Vagina (tissue), 2 donors: ENCODE results near the gene CLUH. TPM values are rescaled to one million over a fixed set of nuclear protein-coding genes. Genes with fewer than 3 reads are reported as not detected.

Experiments used
- DNase-seq, 2 donors: peaks; one replicate each; pipeline ENCODE4 v3.0.0-alpha.2; 2017; ENCODE audit errors: extremely low spot score in 2 of 2
- H3K27ac ChIP-seq: fragments of 200-600 bp; sonication (generic); one replicate; pipeline ENCODE4 v1.5.1; 2019
- H3K27me3 ChIP-seq: fragments of 200-600 bp; sonication (generic); one replicate; pipeline ENCODE4 v1.5.1; 2019
- H3K36me3 ChIP-seq, 2 donors: fragments of 200-600 bp; sonication (generic); one replicate each; pipeline ENCODE4 v1.5.1; 2017 to 2019
- H3K4me1 ChIP-seq: fragments of 200-600 bp; sonication (generic); one replicate; pipeline ENCODE4 v1.5.1; 2019
- H3K4me3 ChIP-seq, 2 donors: fragments of 200-600 bp; sonication (generic); 1 replicate in 1 of 2; 2 replicates in 1 of 2; pipeline ENCODE4 v1.5.1; 2016 to 2019
- H3K9me3 ChIP-seq: fragments of 200-600 bp; sonication (generic); one replicate; pipeline ENCODE4 v1.5.1; 2019
- CTCF ChIP-seq, 3 experiments: fragments of 450-650 bp in 2 of 3; fragments of 200-600 bp in 1 of 3; sonication (generic) in 1 of 3; IDR thresholded peaks; one replicate each; pipeline ENCODE4 v1.5.1; 2017 to 2019; ENCODE audit warnings: antibody characterized with exemption in 3 of 3, mild to moderate bottlenecking in 2 of 3, moderate library complexity in 2 of 3
- POLR2A ChIP-seq, 2 donors: fragments of 450-650 bp; IDR thresholded peaks; one replicate each; pipeline ENCODE4 v1.6.1; 2017; ENCODE audit warnings: antibody characterized with exemption in 2 of 2, mild to moderate bottlenecking in 2 of 2, moderate library complexity in 2 of 2
- POLR2AphosphoS5 ChIP-seq, 2 donors: sonication (generic); formaldehyde crosslinking; IDR thresholded peaks; one replicate each; pipeline ENCODE4 v1.9.0; 2017; ENCODE audit warnings: antibody characterized with exemption in 2 of 2, mild to moderate bottlenecking in 2 of 2, low read depth in 1 of 2; ENCODE audit not compliant: insufficient read depth in 1 of 2
- intact Hi-C: fragments of 100-400 bp; cut with DNase I; formaldehyde crosslinking; loops from one replicate; pipeline ENCODE4 v1.15.1; 2023
- total RNA-seq: library from RNA; depleted of rRNA; stranded (reverse); fragments of >200 nt; gene quantifications from one replicate; pipeline ENCODE4 v1.2.3, GENCODE V29; 2016

CLUH gene
- total RNA-seq, 1 donor from 2014 or later: 52.3 TPM

DNA sequence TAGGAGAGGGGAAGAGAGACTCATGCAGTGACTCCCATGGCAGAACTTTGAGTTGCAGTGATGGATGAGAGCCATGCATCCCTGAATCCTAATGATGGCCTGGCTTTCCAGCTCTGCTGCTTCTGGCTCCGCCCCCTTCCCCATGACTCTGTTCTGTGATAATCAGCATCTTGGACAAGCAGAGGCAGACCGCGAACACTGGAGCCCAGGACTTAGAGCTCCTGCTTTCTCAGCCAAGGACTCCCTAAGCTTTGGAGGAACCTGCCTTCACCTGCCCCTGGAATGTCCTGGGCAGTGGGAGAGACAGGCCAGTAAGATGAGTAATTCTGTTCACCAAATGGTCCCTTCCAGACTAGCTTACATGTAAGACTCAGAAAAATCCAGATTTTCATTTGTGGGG, 25.4 kb upstream of the CLUH start:
- no peak overlapping the region for H3K27ac ChIP-seq
- no peak overlapping the region for H3K4me3 ChIP-seq
- H3K27me3 ChIP-seq: no peaks in the 10 kb centered on the region
- DNase-seq: no peak
- H3K9me3 ChIP-seq: no peaks in the 10 kb centered on the region
- H3K4me1 ChIP-seq: no peaks in the 10 kb centered on the region
- no peak for TF ChIP-seq CTCF (IDR thresholded peaks at IDR 0.05)
- TF ChIP-seq POLR2AphosphoS5 (IDR thresholded peaks at IDR 0.05; ENCODE audit: insufficient read depth in 1 of 2, low read depth in 1 of 2): no peak
- no peak for TF ChIP-seq POLR2A (IDR thresholded peaks at IDR 0.05)
- H3K36me3 ChIP-seq: no peaks in the 10 kb centered on the region
- intact Hi-C loops: no loop called here

DNA sequence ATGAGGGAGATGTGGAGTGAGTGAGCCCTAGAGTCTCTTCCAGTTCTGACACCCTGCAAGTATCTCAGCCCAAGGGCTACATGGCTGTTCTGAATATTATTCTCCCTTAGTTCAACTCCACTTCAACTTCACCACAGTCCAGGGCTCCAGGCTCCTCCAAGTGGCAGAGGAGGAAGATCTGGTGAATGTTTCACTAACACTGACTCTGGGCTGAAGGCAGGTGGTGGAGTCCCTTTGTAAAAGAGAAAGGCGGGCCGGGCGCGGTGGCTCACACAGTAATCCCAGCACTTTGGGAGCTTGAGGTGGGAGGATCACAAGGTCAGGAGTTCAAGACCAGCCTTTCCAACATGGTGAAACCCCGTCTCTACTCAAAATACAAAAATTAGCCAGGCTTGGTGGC, 24.3 kb upstream of the CLUH start:
- no peak for DNase-seq
- TF ChIP-seq CTCF (IDR thresholded peaks at IDR 0.05) (no peak), POLR2AphosphoS5 (IDR thresholded peaks at IDR 0.05; ENCODE audit: insufficient read depth in 1 of 2, low read depth in 1 of 2) (no peak), POLR2A (IDR thresholded peaks at IDR 0.05) (no peak)
- Histone ChIP-seq H3K27me3 (no peaks in the 10 kb centered on the region), H3K27ac (no peak overlapping the region), H3K4me3 (no peak overlapping the region), H3K4me1 (no peaks in the 10 kb centered on the region), H3K36me3 (no peaks in the 10 kb centered on the region), H3K9me3 (no peaks in the 10 kb centered on the region)
- intact Hi-C loops: no loop called here

- H3K4me3 ChIP-seq: no peak overlapping the region
- no peak for DNase-seq
- H3K4me1 ChIP-seq: no peaks in the 10 kb centered on the region
- TF ChIP-seq POLR2AphosphoS5 (IDR thresholded peaks at IDR 0.05; ENCODE audit: insufficient read depth in 1 of 2, low read depth in 1 of 2) (no peak), CTCF (IDR thresholded peaks at IDR 0.05) (no peak), POLR2A (IDR thresholded peaks at IDR 0.05) (no peak)
- H3K9me3 ChIP-seq: no peaks in the 10 kb centered on the region
- H3K27me3 ChIP-seq: no peaks in the 10 kb centered on the region
- H3K36me3 ChIP-seq: no peaks in the 10 kb centered on the region
- H3K27ac ChIP-seq: no peak overlapping the region
- intact Hi-C loops: no loop called here
Observed at GRCh38 chr17:2734939-2735338, 23.4 kb upstream of the CLUH start.

GRCh38 chr17:2731807-2732206, 20.2 kb upstream of the CLUH start:
- intact Hi-C loops: no loop called here
- no peak overlapping the region for H3K27ac ChIP-seq
- no peak for DNase-seq
- no peaks in the 10 kb centered on the region for H3K36me3 ChIP-seq
- H3K9me3 ChIP-seq: no peaks in the 10 kb centered on the region
- no peaks in the 10 kb centered on the region for H3K27me3 ChIP-seq
- H3K4me3 ChIP-seq: no peak overlapping the region
- TF ChIP-seq POLR2A (IDR thresholded peaks at IDR 0.05) (no peak), CTCF (IDR thresholded peaks at IDR 0.05) (no peak), POLR2AphosphoS5 (IDR thresholded peaks at IDR 0.05; ENCODE audit: insufficient read depth in 1 of 2, low read depth in 1 of 2) (no peak)
- H3K4me1 ChIP-seq: no peaks in the 10 kb centered on the region

DNA sequence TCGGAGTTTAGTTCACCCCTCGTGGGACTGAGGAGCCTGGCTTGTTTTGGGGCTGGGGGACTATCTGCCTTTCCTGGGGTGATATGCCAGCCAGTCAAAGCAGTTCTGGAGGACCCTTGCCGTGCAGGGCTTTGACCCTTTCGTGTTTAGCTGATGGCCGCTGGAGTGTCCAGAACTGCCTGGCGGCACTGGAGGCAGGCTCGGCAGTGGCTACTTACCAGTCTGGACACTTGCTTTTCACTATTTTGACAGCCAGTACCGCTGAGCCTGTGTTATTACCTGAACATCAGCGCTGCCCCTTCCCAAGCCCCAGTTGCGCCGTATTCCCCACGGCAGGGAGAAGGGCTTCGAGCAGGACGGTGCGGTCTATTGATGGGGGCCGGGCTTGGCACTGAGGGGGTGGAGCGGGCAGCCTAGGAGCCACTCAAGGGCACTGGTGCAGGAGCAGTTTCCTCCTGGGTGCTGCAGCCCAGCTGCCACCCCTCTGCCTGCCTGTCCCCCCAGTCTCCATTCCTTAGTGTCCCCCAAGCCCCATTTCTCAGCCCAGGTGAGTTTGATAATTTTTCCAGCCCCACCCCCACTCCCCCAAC, 19.3 kb upstream of the CLUH start:
- no peak for TF ChIP-seq CTCF (IDR thresholded peaks at IDR 0.05)
- no peak for TF ChIP-seq POLR2AphosphoS5 (IDR thresholded peaks at IDR 0.05; ENCODE audit: insufficient read depth in 1 of 2, low read depth in 1 of 2)
- TF ChIP-seq POLR2A (IDR thresholded peaks at IDR 0.05): no peak
- no peaks in the 10 kb centered on the region for H3K27me3 ChIP-seq
- no peaks in the 10 kb centered on the region for H3K9me3 ChIP-seq
- no peak for DNase-seq
- intact Hi-C loops: no loop called here
- H3K4me3 ChIP-seq: no peak overlapping the region
- H3K36me3 ChIP-seq: no peaks in the 10 kb centered on the region
- H3K27ac ChIP-seq: no peak overlapping the region
- H3K4me1 ChIP-seq: no peaks in the 10 kb centered on the region
